PC-3 (cell line): ENCODE measurements around the gene PI4KA. TPM values are rescaled to one million over a fixed set of nuclear protein-coding genes. Genes with fewer than 3 reads are reported as not detected.
"Not testable (repeated sequence)": the region's sequence is repeated elsewhere in the genome, so short reads cannot be mapped to it uniquely, and the experiment has no call there.

Source experiments
- ATAC-seq: fragments of 200-7000 bp; cut with Tn5 transposase; 2 replicates; pipeline ENCODE4 v1.9.1; 2020; ENCODE audit warnings: mild to moderate bottlenecking, moderate library complexity
- BruUV-seq: library from RNA; stranded (reverse); fragments of 400-500 nt; replicated peaks from 2 replicates; lab custom pipeline; 2021; lab: Mats Ljungman, UMichigan
- CTCF ChIA-PET: fragments of 300-600 bp; sonication (Branson Sonifier 250); formaldehyde crosslinking; loops from one replicate; lab custom pipeline; 2022; ENCODE audit warnings: antibody characterized with exemption; lab: Charles Lee
- POLR2A ChIA-PET: fragments of 300-600 bp; sonication (Branson Sonifier 250); formaldehyde crosslinking; loops from one replicate; lab custom pipeline; 2022; ENCODE audit warnings: antibody characterized with exemption; ENCODE audit not compliant: unreplicated experiment; lab: Charles Lee
- DNase-seq: peaks from one replicate; pipeline ENCODE4 v3.0.0-alpha.2; 2015
- H2AFZ ChIP-seq: fragments of 300-600 bp; sonication (generic); 2 replicates; pipeline ENCODE4 v1.6.0; 2016; ENCODE audit warnings: antibody characterized with exemption, low read length
- H3F3A ChIP-seq: fragments of 300-600 bp; sonication (generic); one replicate; pipeline ENCODE4 v1.6.0; 2017; ENCODE audit warnings: antibody characterized with exemption, low read length, control low read depth, mild to moderate bottlenecking; ENCODE audit not compliant: unreplicated experiment
- H3K27ac ChIP-seq: fragments of 300-600 bp; sonication (generic); 2 replicates; pipeline ENCODE4 v1.5.1; 2016; ENCODE audit warnings: mild to moderate bottlenecking, low read length
- H3K27me3 ChIP-seq: fragments of 300-600 bp; sonication (generic); 2 replicates; pipeline ENCODE4 v1.6.1; 2016; ENCODE audit warnings: low read length, mixed read lengths
- H3K36me3 ChIP-seq: fragments of 300-600 bp; sonication (generic); 2 replicates; pipeline ENCODE4 v1.6.1; 2016; ENCODE audit warnings: low read depth, mixed run types, low read length, mixed read lengths
- H3K4me1 ChIP-seq: fragments of 300-600 bp; sonication (generic); 2 replicates; pipeline ENCODE4 v1.5.1; 2016; ENCODE audit warnings: low read length; ENCODE audit not compliant: insufficient read depth
- H3K4me2 ChIP-seq: fragments of 300-600 bp; sonication (generic); 2 replicates; pipeline ENCODE4 v1.6.0; 2016; ENCODE audit warnings: low read length
- H3K4me3 ChIP-seq: fragments of 300-600 bp; sonication (generic); 2 replicates; pipeline ENCODE4 v1.5.1; 2016; ENCODE audit warnings: mild to moderate bottlenecking, low read length, mixed read lengths
- H3K79me2 ChIP-seq: fragments of 300-600 bp; sonication (generic); 2 replicates; pipeline ENCODE4 v1.6.1; 2017; ENCODE audit warnings: low read length, mixed read lengths
- H3K9ac ChIP-seq: fragments of 300-600 bp; sonication (generic); 2 replicates; pipeline ENCODE4 v1.6.0; 2016; ENCODE audit warnings: mild to moderate bottlenecking, low read length
- H3K9me2 ChIP-seq: fragments of 300-600 bp; sonication (generic); replicated peaks from 2 replicates; pipeline ENCODE4 v1.6.1; 2016; ENCODE audit warnings: mixed run types, low read length, mixed read lengths
- H3K9me3 ChIP-seq: fragments of 300-600 bp; sonication (generic); 2 replicates; pipeline ENCODE4 v1.6.1; 2016; ENCODE audit warnings: low read length, mixed read lengths
- H4K20me1 ChIP-seq: fragments of 300-600 bp; sonication (generic); 2 replicates; pipeline ENCODE4 v1.6.1; 2016; ENCODE audit warnings: low read length, mixed read lengths
- EZH2 ChIP-seq: fragments of 300-600 bp; sonication (generic); IDR thresholded peaks from one replicate; pipeline ENCODE4 v1.6.1; 2017; ENCODE audit warnings: antibody characterized with exemption, mild to moderate bottlenecking, low read length; ENCODE audit not compliant: unreplicated experiment
- EZH2phosphoT487 ChIP-seq: fragments of 300-600 bp; sonication (generic); IDR thresholded peaks from 2 replicates; pipeline ENCODE4 v1.6.1; 2018; ENCODE audit warnings: mild to moderate bottlenecking, antibody characterized with exemption, low read length, borderline replicate concordance
- intact Hi-C: fragments of 100-400 bp; cut with micrococcal nuclease; formaldehyde crosslinking; loops from 2 replicates; pipeline ENCODE4 v1.9.0; 2023
- total RNA-seq: library from RNA; depleted of rRNA; stranded (reverse); fragments of >200 nt; gene quantifications from 2 replicates; pipeline ENCODE4 v1.2.3, GENCODE V29; 2014
- TF ChIP-seq, protein P1 (sequence below): fragments of 300-600 bp; sonication (generic); conservative IDR thresholded peaks from 2 replicates; pipeline ENCODE4 v1.5.1; 2017; ENCODE audit warnings: antibody characterized with exemption, low read depth, mild to moderate bottlenecking, low read length

Gene PI4KA
- total RNA-seq, 1 experiment from 2014 or later: 39.7 TPM

- DNase-seq (no peak), ATAC-seq (no peak)
- Histone ChIP-seq H3K27ac (no peak overlapping the region), H3K9ac (no peak overlapping the region), H3K79me2 (no peaks in the 10 kb centered on the region), H2AFZ (no peak overlapping the region), H3K36me3 (no peaks in the 10 kb centered on the region), H3K27me3 (no peaks in the 10 kb centered on the region), H4K20me1 (no peaks in the 10 kb centered on the region), H3K4me1 (peaks cover 10% of the 10 kb centered on the region), H3K4me2 (no peak overlapping the region), H3K9me3 (no peaks in the 10 kb centered on the region), H3K9me2 (no peaks in the 10 kb centered on the region), H3K4me3 (no peak overlapping the region), H3F3A (no peaks in the 10 kb centered on the region)
- intact Hi-C loops: no loop called here
- ChIA-PET CTCF (no interaction called here), POLR2A (no interaction called here)
- BruUV-seq: no TSS peak
- TF ChIP-seq EZH2phosphoT487 (no peak), EZH2 (no peak)
- TF ChIP-seq, protein P1, sequence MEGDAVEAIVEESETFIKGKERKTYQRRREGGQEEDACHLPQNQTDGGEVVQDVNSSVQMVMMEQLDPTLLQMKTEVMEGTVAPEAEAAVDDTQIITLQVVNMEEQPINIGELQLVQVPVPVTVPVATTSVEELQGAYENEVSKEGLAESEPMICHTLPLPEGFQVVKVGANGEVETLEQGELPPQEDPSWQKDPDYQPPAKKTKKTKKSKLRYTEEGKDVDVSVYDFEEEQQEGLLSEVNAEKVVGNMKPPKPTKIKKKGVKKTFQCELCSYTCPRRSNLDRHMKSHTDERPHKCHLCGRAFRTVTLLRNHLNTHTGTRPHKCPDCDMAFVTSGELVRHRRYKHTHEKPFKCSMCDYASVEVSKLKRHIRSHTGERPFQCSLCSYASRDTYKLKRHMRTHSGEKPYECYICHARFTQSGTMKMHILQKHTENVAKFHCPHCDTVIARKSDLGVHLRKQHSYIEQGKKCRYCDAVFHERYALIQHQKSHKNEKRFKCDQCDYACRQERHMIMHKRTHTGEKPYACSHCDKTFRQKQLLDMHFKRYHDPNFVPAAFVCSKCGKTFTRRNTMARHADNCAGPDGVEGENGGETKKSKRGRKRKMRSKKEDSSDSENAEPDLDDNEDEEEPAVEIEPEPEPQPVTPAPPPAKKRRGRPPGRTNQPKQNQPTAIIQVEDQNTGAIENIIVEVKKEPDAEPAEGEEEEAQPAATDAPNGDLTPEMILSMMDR: no peak
Measured at GRCh38 chr22:20899827-20900423, 41.3 kb upstream of the PI4KA start.

DNA sequence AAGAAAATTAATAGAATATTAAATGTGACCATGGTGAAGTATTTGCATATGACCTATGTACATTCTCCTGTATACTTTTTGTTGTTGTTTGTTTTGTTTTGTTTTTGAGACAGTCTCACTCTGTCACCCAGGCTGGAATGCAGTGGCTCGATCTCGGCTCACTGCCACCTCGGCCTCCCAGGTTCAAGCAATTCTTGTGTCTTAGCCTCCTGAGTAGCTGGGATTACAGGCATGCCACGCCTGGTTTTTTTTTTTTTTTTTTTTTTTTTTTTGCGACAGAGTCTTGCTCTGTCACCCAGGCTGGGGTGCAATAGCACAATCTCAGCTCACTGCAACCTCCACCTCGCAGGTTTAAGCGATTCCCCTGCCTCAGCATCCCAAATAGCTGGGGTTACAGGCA, 39.1 kb upstream of the PI4KA start:
- H3K9ac ChIP-seq, H3K4me1 ChIP-seq, POLR2A ChIA-PET, H3F3A ChIP-seq, ATAC-seq, H3K27ac ChIP-seq, H3K9me2 ChIP-seq, H3K79me2 ChIP-seq, H4K20me1 ChIP-seq, intact Hi-C loops, H3K4me2 ChIP-seq, CTCF ChIA-PET, DNase-seq, BruUV-seq, H3K36me3 ChIP-seq, H3K27me3 ChIP-seq, H2AFZ ChIP-seq, H3K9me3 ChIP-seq, H3K4me3 ChIP-seq: not testable (repeated sequence)

- no peaks in the 10 kb centered on the region for H3K9me3 ChIP-seq
- intact Hi-C loops: no loop called here
- no peaks in the 10 kb centered on the region for H3K9me2 ChIP-seq
- H3K4me1 ChIP-seq: peaks cover 9% of the 10 kb centered on the region
- ChIA-PET POLR2A (no interaction called here), CTCF (interaction anchor here (0.6 kb wide), 1 partner anchor 10 kb away, joined by 12 read pairs; no protein-coding TSS in a partner anchor)
- no peaks in the 10 kb centered on the region for H3F3A ChIP-seq
- H4K20me1 ChIP-seq: no peaks in the 10 kb centered on the region
- no peak overlapping the region for H3K27ac ChIP-seq
- H2AFZ ChIP-seq: no peak overlapping the region
- no peak overlapping the region for H3K4me3 ChIP-seq
- no peaks in the 10 kb centered on the region for H3K79me2 ChIP-seq
- no peak overlapping the region for H3K9ac ChIP-seq
- DNase-seq (no peak), ATAC-seq (no peak)
- TF ChIP-seq EZH2phosphoT487 (no peak), EZH2 (no peak)
- TF ChIP-seq, protein P1: no peak
- no peak overlapping the region for H3K4me2 ChIP-seq
- H3K27me3 ChIP-seq: no peaks in the 10 kb centered on the region
- H3K36me3 ChIP-seq: no peaks in the 10 kb centered on the region
- BruUV-seq: no TSS peak
Measured at GRCh38 chr22:20890975-20891374, 32.4 kb upstream of the PI4KA start.
